ENCODE measurements around the gene FHIP1B. TPM values are rescaled to one million over a fixed set of nuclear protein-coding genes. Genes with fewer than 3 reads are reported as not detected.

Gene FHIP1B
- total RNA-seq, 4 donors from 2014 or later: 67.8 to 133 (median 90.9) TPM

DNA sequence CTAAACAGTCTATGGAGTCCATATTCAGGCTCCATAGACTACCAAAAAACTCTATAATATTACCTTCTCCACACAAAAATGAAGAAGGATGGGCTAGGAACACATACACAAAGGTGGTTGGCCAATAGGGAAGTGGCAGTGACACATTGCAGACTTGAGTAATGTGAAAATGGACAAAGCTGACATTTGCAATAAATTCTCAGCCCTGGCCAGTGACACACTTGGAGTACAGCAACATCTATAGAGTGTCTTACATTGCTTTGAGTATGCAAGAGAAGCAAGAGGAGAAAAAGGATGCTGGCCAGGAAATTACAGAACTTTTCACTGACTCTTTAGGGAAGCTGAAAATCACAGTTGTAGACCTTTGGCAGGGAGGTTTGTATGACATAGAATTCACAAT lies 42.7 kb downstream of the FHIP1B start:
- Histone ChIP-seq H3K27me3 (no peaks in the 10 kb centered on the region), H3K4me1 (no peaks in the 10 kb centered on the region), H3K36me3 (no peaks in the 10 kb centered on the region), H3K27ac (no peak overlapping the region), H3K4me3 (no peak overlapping the region), H3K9me3 (no peaks in the 10 kb centered on the region)
- no peak for DNase-seq (ENCODE audit: low spot score in 2 of 2)
- no peak for TF ChIP-seq POLR2A (IDR thresholded peaks at IDR 0.05)
- no peak for TF ChIP-seq POLR2AphosphoS5 (IDR thresholded peaks at IDR 0.05)
- TF ChIP-seq CTCF (IDR thresholded peaks at IDR 0.05): no peak
- TF ChIP-seq EP300 (IDR thresholded peaks at IDR 0.05): no peak

DNA sequence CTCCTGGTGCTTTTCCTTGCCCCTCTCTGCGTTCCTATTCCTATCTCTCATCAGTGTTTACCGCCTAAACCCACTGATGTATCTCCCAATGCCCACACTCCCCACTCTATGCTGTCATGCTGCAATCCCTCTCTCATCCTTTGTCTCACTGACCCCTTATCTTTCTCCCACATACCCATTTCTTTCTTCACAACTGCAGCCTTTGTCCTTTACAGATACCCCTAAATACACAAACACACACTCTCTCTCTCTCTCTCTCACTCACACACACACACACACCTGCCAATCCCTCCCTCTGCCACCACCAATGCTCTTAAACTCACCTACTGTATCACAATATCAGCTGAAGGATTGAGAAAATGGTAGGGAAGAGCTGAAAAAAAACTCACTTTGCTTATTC lies 59.0 kb downstream of the FHIP1B start:
- H3K36me3 ChIP-seq: no peaks in the 10 kb centered on the region
- no peak overlapping the region for H3K27ac ChIP-seq
- H3K4me1 ChIP-seq: no peaks in the 10 kb centered on the region
- no peak for TF ChIP-seq POLR2A (IDR thresholded peaks at IDR 0.05)
- TF ChIP-seq CTCF (IDR thresholded peaks at IDR 0.05): no peak
- no peak for TF ChIP-seq EP300 (IDR thresholded peaks at IDR 0.05)
- TF ChIP-seq POLR2AphosphoS5 (IDR thresholded peaks at IDR 0.05): no peak
- WGBS: 72% methylated on average over 2 of the region's 2 CpGs
- no peaks in the 10 kb centered on the region for H3K9me3 ChIP-seq
- H3K4me3 ChIP-seq: no peak overlapping the region
- no peak for DNase-seq (ENCODE audit: low spot score in 2 of 2)
- H3K27me3 ChIP-seq: no peaks in the 10 kb centered on the region

- Histone ChIP-seq H3K4me1 (no peaks in the 10 kb centered on the region), H3K36me3 (no peaks in the 10 kb centered on the region), H3K27me3 (no peaks in the 10 kb centered on the region), H3K9me3 (peaks cover 3% of the 10 kb centered on the region), H3K27ac (no peak within 1 kb of the TSS), H3K4me3 (no peak within 1 kb of the TSS)
- DNase-seq (ENCODE audit: low spot score in 2 of 2): no peak
- 79% methylated on average over 1 of the region's 1 CpG for WGBS
- TF ChIP-seq EP300 (IDR thresholded peaks at IDR 0.05): no peak
- TF ChIP-seq POLR2A (IDR thresholded peaks at IDR 0.05): no peak
- TF ChIP-seq POLR2AphosphoS5 (IDR thresholded peaks at IDR 0.05): no peak
- no peak for TF ChIP-seq CTCF (IDR thresholded peaks at IDR 0.05)
Measured at GRCh38 chr11:6170226-6170625, 64.2 kb downstream of the FHIP1B start, which contains the start of gene OR52B2. Gene OR52B2, minus strand, starts transcription at chr11:6170326. Its CDS starts 0 bp downstream, at chr11:6170326.

Other genes starting within 250 kb of the FHIP1B start
- gene OR52L1, start 247.7 kb downstream of the FHIP1B start, total RNA-seq: not detected
- 1 to 10 TPM in 1 of 4 donors, under 1 TPM in 1, not detected in 2; 0.51 to 2.3 TPM for gene OR56A4, start 227.7 kb downstream of the FHIP1B start, total RNA-seq
- gene OR56A1, start 203.9 kb downstream of the FHIP1B start, total RNA-seq: 1 to 10 TPM in 1 of 4 donors, under 1 TPM in 2, not detected in 1; 0.25 to 1.2 (median 0.31) TPM
- not detected for gene OR56B4, start 127.0 kb downstream of the FHIP1B start, total RNA-seq
- gene OR52B2, start 64.3 kb downstream of the FHIP1B start, total RNA-seq: not detected
- gene OR52W1, start 35.4 kb downstream of the FHIP1B start, total RNA-seq: not detected
- gene C11orf42, start 29.1 kb downstream of the FHIP1B start, total RNA-seq: not detected
- not detected for gene CNGA4, start 4.5 kb upstream of the FHIP1B start, total RNA-seq
- 1 to 10 TPM in 1 of 4 donors, under 1 TPM in 1, not detected in 2; 0.25 to 3.0 TPM for gene CCKBR, start 25.2 kb upstream of the FHIP1B start, total RNA-seq
- gene CAVIN3, start 85.9 kb upstream of the FHIP1B start, total RNA-seq: 10 to 100 TPM; 28.1 to 51.6 (median 36.7) TPM
- gene SMPD1, start 155.8 kb upstream of the FHIP1B start, total RNA-seq: 10 to 100 TPM; 25.0 to 45.5 (median 40.8) TPM
- 10 to 100 TPM; 15.8 to 26.2 (median 17.2) TPM for gene APBB1, start 184.5 kb upstream of the FHIP1B start, total RNA-seq
- 10 to 100 TPM in 1 of 4 donors, 1 to 10 TPM in 2, under 1 TPM in 1; 0.47 to 15.5 (median 1.3) TPM for gene HPX, start 206.4 kb upstream of the FHIP1B start, total RNA-seq
- gene TRIM3, start 239.3 kb upstream of the FHIP1B start, total RNA-seq: 10 to 100 TPM; 20.0 to 40.2 (median 32.2) TPM
- 10 to 100 TPM; 66.3 to 87.5 (median 83.4) TPM for gene ARFIP2, start 246.7 kb upstream of the FHIP1B start, total RNA-seq
- 10 to 100 TPM; 23.0 to 54.6 (median 32.0) TPM for gene TIMM10B, start 246.9 kb upstream of the FHIP1B start, total RNA-seq

Data from suprapubic skin (tissue), 4 donors.